K562 (cell line): ENCODE measurements around the gene ZNF618. TPM values are rescaled to one million over a fixed set of nuclear protein-coding genes. Genes with fewer than 3 reads are reported as not detected.

Source experiments
- ATAC-seq: fragments of 200-7000 bp; cut with Tn5 transposase; 3 replicates; pipeline ENCODE4 v1.9.1; 2020; ENCODE audit warnings: moderate library complexity
- BruUV-seq: library from RNA; stranded (reverse); fragments of 400-500 nt; replicated peaks from 2 replicates; lab custom pipeline; 2021; lab: Mats Ljungman, UMichigan
- CTCF ChIA-PET: fragments of 300-600 bp; formaldehyde crosslinking; extraction: SDS; loops from one replicate; lab custom pipeline; 2021; ENCODE audit warnings: low intra/inter-chr PET ratio; lab: Yijun Ruan, JAX
- POLR2A ChIA-PET: fragments of 300-600, 350-650 bp; sonication (Branson Sonifier 250); formaldehyde crosslinking; extraction: SDS; loops from one replicate; lab custom pipeline; 2021; ENCODE audit warnings: antibody characterized with exemption, inconsistent platforms; lab: Yijun Ruan, JAX
- DNase-seq, 4 experiments: peaks; one replicate each; pipeline versions ENCODE4 v3.0.0 to v3.0.0-alpha.2; 2011 to 2018; ENCODE audit warnings: low spot score in 3 of 4, mixed read lengths in 3 of 4; ENCODE audit errors: extremely low read depth in 1 of 4
- FAIRE-seq: peaks from 2 replicates; lab custom pipeline; 2011; peaks lifted over from hg19 to GRCh38; lab: Jason Lieb, UNC
- H2AFZ ChIP-seq: 2 replicates; pipeline ENCODE4 v1.6.0; 2011; ENCODE audit warnings: low read depth, low read length, control low read depth, inconsistent platforms
- H3K27ac ChIP-seq: fragments of 200-600 bp; 3 replicates; pipeline ENCODE4 v1.8.0; 2011; ENCODE audit warnings: low read depth, mild to moderate bottlenecking, control low read depth, inconsistent platforms, low read length, moderate library complexity, mixed read lengths; ENCODE audit errors: extremely low read depth
- H3K27me3 ChIP-seq, 2 experiments: fragments of 300-600 bp in 1 of 2; 2 replicates in 1 of 2; 3 replicates in 1 of 2; pipeline versions ENCODE4 v1.6.0 to v1.8.0; 2011; ENCODE audit warnings: inconsistent platforms in 2 of 2, low read length in 2 of 2, mild to moderate bottlenecking in 1 of 2, mixed read lengths in 1 of 2, moderate library complexity in 1 of 2; ENCODE audit not compliant: control insufficient read depth in 2 of 2, insufficient read depth in 2 of 2
- H3K36me3 ChIP-seq: fragments of 300-600 bp; 3 replicates; pipeline ENCODE4 v1.8.0; 2011; ENCODE audit warnings: mild to moderate bottlenecking, low read length, inconsistent platforms; ENCODE audit not compliant: control insufficient read depth, insufficient read depth
- H3K4me1 ChIP-seq, 2 experiments: fragments of 200-600 bp in 1 of 2; replicated peaks in 1 of 2; 2 replicates in 1 of 2; 3 replicates in 1 of 2; pipeline versions ENCODE4 v1.5.1 to v1.8.0; 2011; ENCODE audit warnings: inconsistent platforms in 2 of 2, low read length in 2 of 2, mild to moderate bottlenecking in 1 of 2, mixed read lengths in 1 of 2, moderate library complexity in 1 of 2; ENCODE audit not compliant: control insufficient read depth in 2 of 2, insufficient read depth in 2 of 2
- H3K4me2 ChIP-seq: 2 replicates; pipeline ENCODE4 v1.6.1; 2011; ENCODE audit warnings: low read length, control low read depth, inconsistent platforms, mixed read lengths; ENCODE audit not compliant: insufficient read depth
- H3K4me3 ChIP-seq: fragments of 200-600 bp; sonication (generic), shearing (Covaris generic); 2 replicates; pipeline ENCODE4 v1.5.1; 2016; ENCODE audit warnings: control low read depth, inconsistent platforms
- H3K79me2 ChIP-seq: fragments of 200-600 bp; 3 replicates; pipeline ENCODE4 v1.8.0; 2011; ENCODE audit warnings: low read length, inconsistent platforms; ENCODE audit not compliant: control insufficient read depth, insufficient read depth
- H3K9ac ChIP-seq, 2 experiments: 2 replicates each; pipeline versions ENCODE4 v1.6.0 to v1.6.1; 2011; ENCODE audit warnings: low read depth in 2 of 2, low read length in 2 of 2, control low read depth in 1 of 2, inconsistent platforms in 1 of 2, mild to moderate bottlenecking in 1 of 2, mixed read lengths in 1 of 2; ENCODE audit not compliant: insufficient read depth in 1 of 2
- H3K9me1 ChIP-seq: one replicate; pipeline ENCODE4 v1.6.0; 2011; ENCODE audit warnings: inconsistent platforms, mild to moderate bottlenecking, low read length, moderate library complexity; ENCODE audit not compliant: control insufficient read depth, insufficient read depth
- H3K9me3 ChIP-seq: replicated peaks from 2 replicates; pipeline ENCODE4 v1.5.1; 2011; ENCODE audit warnings: low read depth, low read length, inconsistent platforms; ENCODE audit not compliant: control insufficient read depth, insufficient read depth
- H4K20me1 ChIP-seq: replicated peaks from 2 replicates; pipeline ENCODE4 v1.6.1; 2011; ENCODE audit warnings: low read length, inconsistent platforms, mixed read lengths; ENCODE audit not compliant: control insufficient read depth, insufficient read depth
- WGBS: fragments of 100-300 bp; shearing (Covaris generic); methylation state at CpG from one replicate; pipeline ENCODE4 v1.1.6; 2016; ENCODE audit warnings: low coverage, mixed read lengths; ENCODE audit not compliant: insufficient coverage; ENCODE audit errors: missing lambda C conversion rate; 5-methylcytosine and 5-hydroxymethylcytosine counted together
- in situ Hi-C: fragments of 300-500 bp; cut with MboI; formaldehyde crosslinking; loops from 4 replicates; pipeline ENCODE4 v1.15.0; 2018; ENCODE audit warnings: inconsistent platforms, mixed read lengths
- intact Hi-C: fragments of 100-400 bp; cut with micrococcal nuclease; formaldehyde crosslinking; loops from 2 replicates; pipeline ENCODE4 v1.14.2; 2022
- polyA plus RNA-seq, 8 experiments: library from polyadenylated mRNA; depleted of rRNA in 4 of 8; stranded (reverse) in 5 of 8; unstranded in 3 of 8; fragments of >200 nt; fragmentation: Nextera tagmentation in 2 of 8; fragmentation: Illumina TruSeq in 1 of 8; extraction: Ambion mirVana in 2 of 8; extraction: Trizol in 1 of 8; gene quantifications; 2 replicates each; pipeline versions ENCODE4 v1.2.1 to v1.2.3, GENCODE V29; 2011 to 2014; ENCODE audit warnings: inconsistent platforms in 1 of 8, missing spikeins in 1 of 8
- total RNA-seq, 7 experiments: library from RNA; depleted of rRNA in 6 of 7; stranded (reverse); fragments of >200 nt in 6 of 7; fragmentation: Illumina TruSeq in 2 of 7; extraction: Trizol in 2 of 7; gene quantifications; 2 replicates each; pipeline versions ENCODE4 v1.2.1 to v1.2.3, GENCODE V29; 2011 to 2021; ENCODE audit warnings: low replicate concordance in 1 of 7
- TF ChIP-seq, protein P1 (sequence below): fragments of 450-650 bp; IDR thresholded peaks from 2 replicates; pipeline ENCODE4 v1.6.1; 2016; ENCODE audit warnings: mild to moderate bottlenecking, moderate library complexity

ZNF618 gene
- total and polyA plus RNA-seq, 9 of the 15 experiments (the other 6 are each of a cell fraction or from before 2014, with no cell fraction given): 0.08 to 13.7 (median 3.4) TPM

DNA sequence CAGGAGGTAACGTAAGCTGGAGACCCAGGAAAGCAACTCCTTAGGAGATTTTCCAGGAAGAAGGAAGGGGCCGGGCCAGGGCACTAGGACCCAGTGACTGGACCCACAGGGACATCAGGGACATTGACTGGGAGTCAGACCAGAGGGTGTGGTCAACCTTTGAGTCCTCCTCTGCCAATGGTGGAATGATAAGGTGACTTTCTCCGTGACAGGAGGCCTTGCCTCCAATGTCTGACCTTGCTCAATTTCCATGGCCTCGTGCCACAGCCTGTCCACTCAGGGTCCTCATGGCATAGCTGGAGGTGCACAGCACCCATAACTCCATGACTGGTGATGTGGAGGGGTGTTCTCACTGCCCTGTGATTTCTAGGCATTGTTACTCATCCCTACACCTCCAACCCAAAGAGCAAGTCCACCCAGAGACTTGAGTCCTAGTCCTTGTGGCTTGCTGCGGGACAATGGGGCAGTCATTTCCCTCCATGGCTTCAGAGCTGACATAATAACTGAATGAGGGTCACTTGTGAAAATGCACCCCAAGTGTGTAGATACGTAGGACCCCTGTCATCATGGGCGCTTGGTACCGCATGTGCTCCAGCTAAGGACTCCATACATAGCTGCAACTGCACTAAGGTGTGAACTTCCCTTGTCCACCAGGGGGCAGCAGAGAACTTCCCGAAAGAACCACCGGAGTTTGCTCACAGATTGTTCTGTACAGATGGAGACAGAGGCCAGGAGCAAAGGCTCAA is 206.1 kb downstream of the ZNF618 start:
- ATAC-seq: peak; percentile 95
- TF ChIP-seq, protein P1, sequence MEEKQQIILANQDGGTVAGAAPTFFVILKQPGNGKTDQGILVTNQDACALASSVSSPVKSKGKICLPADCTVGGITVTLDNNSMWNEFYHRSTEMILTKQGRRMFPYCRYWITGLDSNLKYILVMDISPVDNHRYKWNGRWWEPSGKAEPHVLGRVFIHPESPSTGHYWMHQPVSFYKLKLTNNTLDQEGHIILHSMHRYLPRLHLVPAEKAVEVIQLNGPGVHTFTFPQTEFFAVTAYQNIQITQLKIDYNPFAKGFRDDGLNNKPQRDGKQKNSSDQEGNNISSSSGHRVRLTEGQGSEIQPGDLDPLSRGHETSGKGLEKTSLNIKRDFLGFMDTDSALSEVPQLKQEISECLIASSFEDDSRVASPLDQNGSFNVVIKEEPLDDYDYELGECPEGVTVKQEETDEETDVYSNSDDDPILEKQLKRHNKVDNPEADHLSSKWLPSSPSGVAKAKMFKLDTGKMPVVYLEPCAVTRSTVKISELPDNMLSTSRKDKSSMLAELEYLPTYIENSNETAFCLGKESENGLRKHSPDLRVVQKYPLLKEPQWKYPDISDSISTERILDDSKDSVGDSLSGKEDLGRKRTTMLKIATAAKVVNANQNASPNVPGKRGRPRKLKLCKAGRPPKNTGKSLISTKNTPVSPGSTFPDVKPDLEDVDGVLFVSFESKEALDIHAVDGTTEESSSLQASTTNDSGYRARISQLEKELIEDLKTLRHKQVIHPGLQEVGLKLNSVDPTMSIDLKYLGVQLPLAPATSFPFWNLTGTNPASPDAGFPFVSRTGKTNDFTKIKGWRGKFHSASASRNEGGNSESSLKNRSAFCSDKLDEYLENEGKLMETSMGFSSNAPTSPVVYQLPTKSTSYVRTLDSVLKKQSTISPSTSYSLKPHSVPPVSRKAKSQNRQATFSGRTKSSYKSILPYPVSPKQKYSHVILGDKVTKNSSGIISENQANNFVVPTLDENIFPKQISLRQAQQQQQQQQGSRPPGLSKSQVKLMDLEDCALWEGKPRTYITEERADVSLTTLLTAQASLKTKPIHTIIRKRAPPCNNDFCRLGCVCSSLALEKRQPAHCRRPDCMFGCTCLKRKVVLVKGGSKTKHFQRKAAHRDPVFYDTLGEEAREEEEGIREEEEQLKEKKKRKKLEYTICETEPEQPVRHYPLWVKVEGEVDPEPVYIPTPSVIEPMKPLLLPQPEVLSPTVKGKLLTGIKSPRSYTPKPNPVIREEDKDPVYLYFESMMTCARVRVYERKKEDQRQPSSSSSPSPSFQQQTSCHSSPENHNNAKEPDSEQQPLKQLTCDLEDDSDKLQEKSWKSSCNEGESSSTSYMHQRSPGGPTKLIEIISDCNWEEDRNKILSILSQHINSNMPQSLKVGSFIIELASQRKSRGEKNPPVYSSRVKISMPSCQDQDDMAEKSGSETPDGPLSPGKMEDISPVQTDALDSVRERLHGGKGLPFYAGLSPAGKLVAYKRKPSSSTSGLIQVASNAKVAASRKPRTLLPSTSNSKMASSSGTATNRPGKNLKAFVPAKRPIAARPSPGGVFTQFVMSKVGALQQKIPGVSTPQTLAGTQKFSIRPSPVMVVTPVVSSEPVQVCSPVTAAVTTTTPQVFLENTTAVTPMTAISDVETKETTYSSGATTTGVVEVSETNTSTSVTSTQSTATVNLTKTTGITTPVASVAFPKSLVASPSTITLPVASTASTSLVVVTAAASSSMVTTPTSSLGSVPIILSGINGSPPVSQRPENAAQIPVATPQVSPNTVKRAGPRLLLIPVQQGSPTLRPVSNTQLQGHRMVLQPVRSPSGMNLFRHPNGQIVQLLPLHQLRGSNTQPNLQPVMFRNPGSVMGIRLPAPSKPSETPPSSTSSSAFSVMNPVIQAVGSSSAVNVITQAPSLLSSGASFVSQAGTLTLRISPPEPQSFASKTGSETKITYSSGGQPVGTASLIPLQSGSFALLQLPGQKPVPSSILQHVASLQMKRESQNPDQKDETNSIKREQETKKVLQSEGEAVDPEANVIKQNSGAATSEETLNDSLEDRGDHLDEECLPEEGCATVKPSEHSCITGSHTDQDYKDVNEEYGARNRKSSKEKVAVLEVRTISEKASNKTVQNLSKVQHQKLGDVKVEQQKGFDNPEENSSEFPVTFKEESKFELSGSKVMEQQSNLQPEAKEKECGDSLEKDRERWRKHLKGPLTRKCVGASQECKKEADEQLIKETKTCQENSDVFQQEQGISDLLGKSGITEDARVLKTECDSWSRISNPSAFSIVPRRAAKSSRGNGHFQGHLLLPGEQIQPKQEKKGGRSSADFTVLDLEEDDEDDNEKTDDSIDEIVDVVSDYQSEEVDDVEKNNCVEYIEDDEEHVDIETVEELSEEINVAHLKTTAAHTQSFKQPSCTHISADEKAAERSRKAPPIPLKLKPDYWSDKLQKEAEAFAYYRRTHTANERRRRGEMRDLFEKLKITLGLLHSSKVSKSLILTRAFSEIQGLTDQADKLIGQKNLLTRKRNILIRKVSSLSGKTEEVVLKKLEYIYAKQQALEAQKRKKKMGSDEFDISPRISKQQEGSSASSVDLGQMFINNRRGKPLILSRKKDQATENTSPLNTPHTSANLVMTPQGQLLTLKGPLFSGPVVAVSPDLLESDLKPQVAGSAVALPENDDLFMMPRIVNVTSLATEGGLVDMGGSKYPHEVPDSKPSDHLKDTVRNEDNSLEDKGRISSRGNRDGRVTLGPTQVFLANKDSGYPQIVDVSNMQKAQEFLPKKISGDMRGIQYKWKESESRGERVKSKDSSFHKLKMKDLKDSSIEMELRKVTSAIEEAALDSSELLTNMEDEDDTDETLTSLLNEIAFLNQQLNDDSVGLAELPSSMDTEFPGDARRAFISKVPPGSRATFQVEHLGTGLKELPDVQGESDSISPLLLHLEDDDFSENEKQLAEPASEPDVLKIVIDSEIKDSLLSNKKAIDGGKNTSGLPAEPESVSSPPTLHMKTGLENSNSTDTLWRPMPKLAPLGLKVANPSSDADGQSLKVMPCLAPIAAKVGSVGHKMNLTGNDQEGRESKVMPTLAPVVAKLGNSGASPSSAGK: peak; percentile 52; the same call in 1 of the 2 replicates

More for the DNA sequence above, 206.1 kb downstream of the ZNF618 start:
- H3K27me3 ChIP-seq: peaks cover 7 to 54% of the 10 kb centered on the region in 2 experiments; a peak in 4 of 5 replicates
- no TSS peak for BruUV-seq
- in situ Hi-C loops (loop anchor here (10.0 kb wide), 1 partner anchor 203 kb away; no protein-coding TSS in a partner anchor), intact Hi-C loops (loop anchor here (1.0 kb wide), 1 partner anchor 209 kb away; no protein-coding TSS in a partner anchor)
- H3K36me3 ChIP-seq: no peaks in the 10 kb centered on the region
- H3K9me3 ChIP-seq: no peaks in the 10 kb centered on the region
- H2AFZ ChIP-seq: no peak overlapping the region
- H3K4me3 ChIP-seq: no peak overlapping the region
- no peaks in the 10 kb centered on the region for H3K79me2 ChIP-seq
- no peaks in the 10 kb centered on the region for H3K9me1 ChIP-seq
- ChIA-PET POLR2A (interaction anchor here (0.6 to 1.3 kb wide), 3 partner anchors 90 to 209 kb away, joined by 3 to 4 read pairs (median 3); no protein-coding TSS in a partner anchor), CTCF (no interaction called here)
- H4K20me1 ChIP-seq: no peaks in the 10 kb centered on the region
- DNase-seq (peak; percentile 79 to 85 (median 82)), FAIRE-seq (peak; percentile 97)
- H3K9ac ChIP-seq: no peak overlapping the region
- WGBS: 10% methylated on average over 10 of the region's 10 CpGs
- peaks cover 5 to 6% of the 10 kb centered on the region in 2 experiments; a peak in 4 of 5 replicates for H3K4me1 ChIP-seq
- H3K4me2 ChIP-seq: no peak overlapping the region
- H3K27ac ChIP-seq: no peak overlapping the region
